Measurements from ENCODE around the gene TCEA3.

TCEA3 gene

GRCh38 chr1:23422241-23422877 lies 2.2 kb downstream of the TCEA3 start:
- peak; percentile 62 for DNase-seq (ENCODE audit: insufficient read length, low spot score)
- FAIRE-seq = peak; percentile 4

- no peak for FAIRE-seq
- no peak for DNase-seq (ENCODE audit: insufficient read length, low spot score)
Observed at GRCh38 chr1:23421753-23422240, 2.8 kb downstream of the TCEA3 start.

- FAIRE-seq (no peak), DNase-seq (ENCODE audit: insufficient read length, low spot score) (no peak)
Observed at GRCh38 chr1:23421343-23421742, 3.2 kb downstream of the TCEA3 start.

GRCh38 chr1:23420778-23421177 lies 3.8 kb downstream of the TCEA3 start:
- FAIRE-seq (no peak), DNase-seq (ENCODE audit: insufficient read length, low spot score) (no peak)

- no peak for DNase-seq (ENCODE audit: insufficient read length, low spot score)
- no peak for FAIRE-seq
Observed at GRCh38 chr1:23419180-23419579, 5.4 kb downstream of the TCEA3 start.

GRCh38 chr1:23417570-23417969 lies 7.0 kb downstream of the TCEA3 start:
- no peak for DNase-seq (ENCODE audit: insufficient read length, low spot score)
- FAIRE-seq = no peak

- FAIRE-seq (no peak), DNase-seq (ENCODE audit: insufficient read length, low spot score) (no peak)
Observed at GRCh38 chr1:23416964-23417363, 7.6 kb downstream of the TCEA3 start.

GRCh38 chr1:23408797-23409290 lies 15.7 kb downstream of the TCEA3 start:
- FAIRE-seq (no peak), DNase-seq (ENCODE audit: insufficient read length, low spot score) (no peak)

GRCh38 chr1:23407016-23407630 lies 17.4 kb downstream of the TCEA3 start:
- no peak for FAIRE-seq
- no peak for DNase-seq (ENCODE audit: insufficient read length, low spot score)

- FAIRE-seq (no peak), DNase-seq (ENCODE audit: insufficient read length, low spot score) (no peak)
Observed at GRCh38 chr1:23405946-23406345, 18.6 kb downstream of the TCEA3 start.

GRCh38 chr1:23403735-23404486 lies 20.6 kb downstream of the TCEA3 start:
- FAIRE-seq (peak; percentile 86), DNase-seq (ENCODE audit: insufficient read length, low spot score) (peak; percentile 91)

- DNase-seq (ENCODE audit: insufficient read length, low spot score) (no peak), FAIRE-seq (no peak)
Observed at GRCh38 chr1:23403355-23403734, 21.2 kb downstream of the TCEA3 start.

GRCh38 chr1:23403038-23403336 lies 21.6 kb downstream of the TCEA3 start:
- FAIRE-seq = peak; percentile 78
- DNase-seq (ENCODE audit: insufficient read length, low spot score) = peak; percentile 84

GRCh38 chr1:23402286-23403037 lies 22.1 kb downstream of the TCEA3 start:
- no peak for DNase-seq (ENCODE audit: insufficient read length, low spot score)
- no peak for FAIRE-seq

GRCh38 chr1:23401313-23401712 lies 23.2 kb downstream of the TCEA3 start:
- FAIRE-seq = no peak

GRCh38 chr1:23400324-23401114 lies 24.0 kb downstream of the TCEA3 start:
- DNase-seq (ENCODE audit: insufficient read length, low spot score) (no peak), FAIRE-seq (no peak)

More at GRCh38 chr1:23401313-23401712, 23.2 kb downstream of the TCEA3 start:
- no peak for DNase-seq (ENCODE audit: insufficient read length, low spot score)

GRCh38 chr1:23399229-23399628 lies 25.3 kb downstream of the TCEA3 start:
- DNase-seq (ENCODE audit: insufficient read length, low spot score) (no peak), FAIRE-seq (no peak)

GRCh38 chr1:23397908-23398307 lies 26.6 kb downstream of the TCEA3 start:
- DNase-seq (ENCODE audit: insufficient read length, low spot score) = no peak
- no peak for FAIRE-seq

- no peak for DNase-seq (ENCODE audit: insufficient read length, low spot score)
- no peak for FAIRE-seq
Observed at GRCh38 chr1:23396380-23396779, 28.2 kb downstream of the TCEA3 start.

- no peak for DNase-seq (ENCODE audit: insufficient read length, low spot score)
- FAIRE-seq = no peak
Observed at GRCh38 chr1:23395849-23396248, 28.7 kb downstream of the TCEA3 start.
